Stomach (tissue), 9 donors: Measurements from ENCODE around the gene NES. TPM values are rescaled to one million over a fixed set of nuclear protein-coding genes. Genes with fewer than 3 reads are reported as not detected.

Source experiments
- DNase-seq, 2 donors: peaks; one replicate each; pipeline versions ENCODE4 v3.0.0 to v3.0.0-alpha.2; 2013 to 2019
- H3K27ac ChIP-seq, 5 donors: fragments of 200-600 bp in 4 of 5; sonication (generic) in 4 of 5; one replicate each; pipeline ENCODE4 v1.5.1; 2013 to 2019; ENCODE audit warnings: mild to moderate bottlenecking in 1 of 5, moderate library complexity in 1 of 5
- H3K27me3 ChIP-seq, 3 donors: fragments of 200-600 bp; sonication (generic); one replicate each; pipeline ENCODE4 v1.5.1; 2017 to 2019; ENCODE audit warnings: mixed run types in 1 of 3
- H3K36me3 ChIP-seq, 4 donors: fragments of 200-600 bp; sonication (generic); 1 replicate in 3 of 4; 2 replicates in 1 of 4; pipeline ENCODE4 v1.5.1; 2016 to 2019
- H3K4me1 ChIP-seq, 4 donors: fragments of 200-600 bp; sonication (generic); one replicate each; pipeline ENCODE4 v1.5.1; 2016 to 2019
- H3K4me3 ChIP-seq, 4 donors: fragments of 200-600 bp; sonication (generic) in 3 of 4; one replicate each; pipeline ENCODE4 v1.5.1; 2016 to 2019; ENCODE audit warnings: mild to moderate bottlenecking in 1 of 4
- H3K9me3 ChIP-seq, 4 donors: fragments of 200-600 bp; sonication (generic); one replicate each; pipeline ENCODE4 v1.5.1; 2016 to 2019
- CTCF ChIP-seq, 7 experiments: fragments of 450-650 bp in 4 of 7; fragments of 200-600 bp in 3 of 7; sonication (generic) in 3 of 7; IDR thresholded peaks; one replicate each; pipeline ENCODE4 v1.5.1; 2016 to 2019; ENCODE audit warnings: antibody characterized with exemption in 7 of 7, control low read depth in 2 of 7, mild to moderate bottlenecking in 1 of 7
- EP300 ChIP-seq: sonication (generic); formaldehyde crosslinking; IDR thresholded peaks from one replicate; pipeline ENCODE4 v1.6.1; 2017; ENCODE audit warnings: antibody characterized with exemption
- POLR2A ChIP-seq, 4 donors: fragments of 450-650 bp; IDR thresholded peaks; one replicate each; pipeline ENCODE4 v1.6.1; 2016; ENCODE audit warnings: antibody characterized with exemption in 4 of 4, control low read depth in 2 of 4, mild to moderate bottlenecking in 1 of 4, moderate library complexity in 1 of 4
- POLR2AphosphoS5 ChIP-seq, 3 donors: sonication (generic); formaldehyde crosslinking; IDR thresholded peaks; one replicate each; pipeline ENCODE4 v1.6.1; 2016; ENCODE audit warnings: antibody characterized with exemption in 3 of 3
- WGBS, 5 donors: extraction: QIAGEN DNeasy Blood & Tissue Kit in 3 of 5; methylation state at CpG; one replicate each; pipeline versions ENCODE4 v1.1.5 to v1.1.7; 2013 to 2018; 5-methylcytosine and 5-hydroxymethylcytosine counted together
- intact Hi-C: fragments of 100-400 bp; cut with DNase I; formaldehyde crosslinking; loops from one replicate; pipeline ENCODE4 v1.15.1; 2023; ENCODE audit warnings: low total_unique reads
- polyA plus RNA-seq, 3 donors: library from polyadenylated mRNA; stranded (reverse); fragments of 200-250 nt; gene quantifications; one replicate each; pipeline ENCODE4 v1.2.3, GENCODE V29; 2013
- total RNA-seq, 5 donors: library from RNA; depleted of rRNA; stranded (reverse); fragments of >200 nt; gene quantifications; one replicate each; pipeline versions ENCODE4 v1.1.0 to v1.2.3, GENCODE V29; 2014 to 2016
- donor health status: healthy with polysubstance abuse.
- donor health status: Bipolar disorder and iron deficiency.
- donor health status: healthy.

Gene NES
- total and polyA plus RNA-seq, 8 donors, result 1.7 to 22.3 (median 6.8) TPM

GRCh38 chr1:156642265-156643048 is 34.8 kb downstream of the NES start:
- Histone ChIP-seq H3K36me3 (no peaks in the 10 kb centered on the region), H3K9me3 (no peaks in the 10 kb centered on the region), H3K4me3 (peak overlapping the region; percentile 34 to 47 (median 40)), H3K27ac (no peak overlapping the region), H3K27me3 (peaks cover 21 to 99% (median 90%) of the 10 kb centered on the region in 3 donors), H3K4me1 (peaks cover 12 to 24% (median 16%) of the 10 kb centered on the region in 4 donors)
- WGBS, 5 donors, result 12 to 57% (median 17%) methylated on average over 5 to 40 of the region's 40 CpGs
- TF ChIP-seq POLR2AphosphoS5 (IDR thresholded peaks at IDR 0.05), result no peak
- DNase-seq, result no peak
- intact Hi-C loops, result no loop called here

GRCh38 chr1:156641761-156642264 is 35.4 kb downstream of the NES start, which contains the start of gene BCAN:
Gene BCAN (plus strand): TSS chr1:156642117. CDS start chr1:156646055, 3,938 bp downstream.
- intact Hi-C loops, result no loop called here
- H3K27ac ChIP-seq, result no peak within 1 kb of the TSS
- peak in 1 of 2 donors; percentile 83 for DNase-seq
- no peak for TF ChIP-seq CTCF (IDR thresholded peaks at IDR 0.05)
- no peak for TF ChIP-seq POLR2AphosphoS5 (IDR thresholded peaks at IDR 0.05)
- no peak for TF ChIP-seq POLR2A (IDR thresholded peaks at IDR 0.05)
- H3K36me3 ChIP-seq, result no peaks in the 10 kb centered on the region
- no peaks in the 10 kb centered on the region for H3K9me3 ChIP-seq
- WGBS, 5 donors, result 0 to 3% (median 2%) methylated on average over 18 to 46 of the region's 46 CpGs
- peak within 1 kb of the TSS; percentile 34 to 47 (median 40) for H3K4me3 ChIP-seq
- peaks cover 20 to 99% (median 87%) of the 10 kb centered on the region in 3 donors for H3K27me3 ChIP-seq
- peaks cover 12 to 23% (median 16%) of the 10 kb centered on the region in 4 donors for H3K4me1 ChIP-seq

GRCh38 chr1:156640842-156641706 is 36.1 kb downstream of the NES start:
- H3K4me3 ChIP-seq, result peak overlapping the region; percentile 34 to 47 (median 40)
- WGBS, 5 donors, result 28 to 46% (median 39%) methylated on average over 6 of the region's 6 CpGs
- H3K9me3 ChIP-seq, result no peaks in the 10 kb centered on the region
- no peak for TF ChIP-seq EP300
- TF ChIP-seq POLR2AphosphoS5 (IDR thresholded peaks at IDR 0.05), result no peak
- TF ChIP-seq CTCF (IDR thresholded peaks at IDR 0.05), result no peak
- TF ChIP-seq POLR2A (IDR thresholded peaks at IDR 0.05), result no peak
- no peak for DNase-seq
- intact Hi-C loops, result no loop called here
- H3K27ac ChIP-seq, result no peak overlapping the region
- H3K27me3 ChIP-seq, result peaks cover 13 to 99% (median 80%) of the 10 kb centered on the region in 3 donors
- peaks cover 12 to 20% (median 16%) of the 10 kb centered on the region in 4 donors for H3K4me1 ChIP-seq
- no peaks in the 10 kb centered on the region for H3K36me3 ChIP-seq

- peaks cover 12 to 20% (median 16%) of the 10 kb centered on the region in 4 donors for H3K4me1 ChIP-seq
- H3K36me3 ChIP-seq, result no peaks in the 10 kb centered on the region
- intact Hi-C loops, result no loop called here
- peaks cover 13 to 99% (median 73%) of the 10 kb centered on the region in 3 donors for H3K27me3 ChIP-seq
- 51 to 64% (median 56%) methylated on average over 6 of the region's 6 CpGs for WGBS, 5 donors
- H3K27ac ChIP-seq, result no peak overlapping the region
- H3K9me3 ChIP-seq, result no peaks in the 10 kb centered on the region
- TF ChIP-seq EP300 (no peak), POLR2A (IDR thresholded peaks at IDR 0.05) (no peak), POLR2AphosphoS5 (IDR thresholded peaks at IDR 0.05) (no peak), CTCF (IDR thresholded peaks at IDR 0.05) (no peak)
- no peak overlapping the region for H3K4me3 ChIP-seq
- DNase-seq, result no peak
Measured at GRCh38 chr1:156639601-156640101, 37.6 kb downstream of the NES start.
